LNCaP clone FGC (cell line): ENCODE data around the gene ACBD6.
"Not testable (repeated sequence)": the region's sequence is repeated elsewhere in the genome, so short reads cannot be mapped to it uniquely, and the experiment has no call there.

Experiments used
- DNase-seq: peaks from one replicate; pipeline ENCODE4 v3.0.0-alpha.2; 2011; ENCODE audit warnings: low read depth
- H3K4me3 ChIP-seq: 2 replicates; pipeline ENCODE4 v1.5.1; 2011; ENCODE audit warnings: mild to moderate bottlenecking, low read depth, low read length, control low read depth
- CTCF ChIP-seq: IDR thresholded peaks from 2 replicates; pipeline ENCODE4 v1.5.1; 2012; ENCODE audit warnings: mild to moderate bottlenecking; ENCODE audit not compliant: control insufficient read depth, insufficient read depth; ENCODE audit errors: extremely low read depth

ACBD6 gene

DNA sequence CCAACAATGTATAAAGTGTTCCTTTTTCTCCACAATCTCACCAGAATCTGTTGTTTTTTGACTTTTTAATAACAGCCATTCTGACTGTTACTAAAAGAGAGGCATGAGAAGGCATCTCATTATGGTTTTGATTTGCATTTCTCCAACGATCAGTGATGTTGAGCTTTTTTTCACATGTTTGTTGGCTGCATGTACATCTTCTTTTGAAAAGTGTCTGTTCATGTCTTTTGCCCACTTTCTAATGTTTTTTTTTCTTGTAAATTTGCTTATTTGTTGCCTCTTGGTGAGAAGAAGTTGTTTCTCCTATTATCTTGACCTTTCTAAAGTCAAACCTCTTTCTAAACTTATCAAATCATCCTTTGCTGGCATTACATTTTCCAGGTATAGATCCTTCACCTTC is 80.8 kb downstream of the ACBD6 start:
- no peak for TF ChIP-seq CTCF
- no peak overlapping the region for H3K4me3 ChIP-seq
- no peak for DNase-seq

DNA sequence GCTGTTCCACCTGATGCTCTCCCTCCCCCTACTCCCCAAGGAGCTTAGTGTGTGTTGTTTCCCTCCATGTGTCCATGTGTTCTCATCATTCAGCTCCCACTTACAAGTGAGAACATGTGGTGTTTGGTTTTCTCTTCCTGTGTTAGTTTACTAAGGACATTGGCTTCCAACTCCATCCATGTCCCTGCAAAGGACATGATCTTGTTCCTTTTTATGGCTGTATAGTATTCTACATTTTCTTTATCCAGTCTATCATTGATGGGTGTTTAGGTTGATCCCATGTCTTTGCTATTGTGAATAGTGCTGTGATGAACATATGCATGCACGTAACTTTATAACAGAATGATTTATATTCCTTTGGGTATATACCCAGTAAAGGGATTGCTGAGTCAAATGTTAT is 81.2 kb downstream of the ACBD6 start:
- DNase-seq, H3K4me3 ChIP-seq: not testable (repeated sequence)

DNA sequence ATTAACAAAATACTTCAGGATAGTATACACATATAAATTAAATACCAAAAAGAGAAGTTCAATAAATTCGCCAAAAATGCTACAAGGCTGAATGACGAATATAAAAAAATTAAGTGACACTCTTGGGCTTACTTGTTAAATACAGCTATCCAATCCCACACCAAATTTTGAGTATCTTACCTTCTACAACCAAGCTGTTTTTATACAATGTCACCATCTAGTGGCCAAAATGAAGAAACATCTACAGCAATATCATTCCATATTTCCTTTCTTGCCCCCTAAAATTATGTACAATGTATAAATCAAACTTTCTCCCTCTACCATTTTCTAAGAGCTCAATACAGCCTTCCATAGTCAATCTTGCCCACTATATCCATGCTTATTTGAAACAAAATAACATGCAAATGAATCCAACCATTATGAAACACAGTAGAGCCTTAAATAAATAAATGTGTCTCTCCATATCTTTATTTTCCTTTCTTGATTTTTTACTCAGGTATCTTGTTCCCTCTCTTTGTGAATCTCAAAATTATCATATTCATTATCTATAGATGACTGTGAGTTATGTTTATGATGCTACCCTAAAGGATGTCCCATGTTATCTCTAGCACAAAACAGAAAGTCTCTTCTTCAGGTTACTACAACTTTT is 86.3 kb downstream of the ACBD6 start:
- no peak overlapping the region for H3K4me3 ChIP-seq
- peak; percentile 17 for DNase-seq
- peak; percentile 73 for TF ChIP-seq CTCF

- H3K4me3 ChIP-seq: no peak overlapping the region
- TF ChIP-seq CTCF: no peak
These were observed 87.0 kb downstream of the ACBD6 start for GRCh38 chr1:180415236-180415848.

DNA sequence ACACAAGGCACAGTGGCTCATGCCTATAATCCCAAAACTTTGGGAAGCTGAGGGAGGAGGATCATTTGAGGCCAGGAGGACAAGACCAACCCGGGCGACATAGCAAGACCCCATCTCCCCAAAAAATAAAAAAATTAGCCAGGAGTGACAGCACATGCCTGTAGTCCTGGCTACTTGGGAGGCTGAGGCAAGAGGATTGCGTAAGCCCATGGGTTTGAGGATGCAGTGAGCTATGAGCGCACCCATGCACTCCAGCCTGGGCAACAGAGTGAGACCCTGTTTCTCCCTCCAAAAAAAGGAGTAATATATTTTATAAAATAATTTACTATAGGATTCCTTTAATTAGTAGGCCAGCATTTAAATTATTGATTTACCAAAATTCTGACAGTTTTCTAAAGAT is 89.8 kb downstream of the ACBD6 start:
- no peak for DNase-seq
- TF ChIP-seq CTCF: no peak
- H3K4me3 ChIP-seq: no peak overlapping the region

More at GRCh38 chr1:180415236-180415848, 87.0 kb downstream of the ACBD6 start:
- no peak for DNase-seq

DNA sequence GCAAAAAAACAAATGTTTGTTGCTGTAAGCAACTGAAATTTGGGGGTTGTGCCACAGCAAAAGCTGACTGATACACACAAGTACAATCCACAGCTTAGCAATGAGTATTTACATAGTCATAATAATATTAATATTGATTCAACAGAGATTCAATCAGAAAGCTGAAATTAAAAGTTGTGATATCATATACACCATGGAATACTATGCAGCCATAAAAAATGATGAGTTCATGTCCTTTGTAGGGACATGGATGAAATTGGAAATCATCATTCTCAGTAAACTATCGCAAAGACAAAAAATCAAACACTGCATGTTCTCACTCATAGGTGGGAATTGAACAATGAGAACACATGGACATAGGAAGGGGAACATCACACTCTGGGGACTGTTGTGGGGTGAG is 94.2 kb downstream of the ACBD6 start:
- H3K4me3 ChIP-seq, DNase-seq: not testable (repeated sequence)

DNA sequence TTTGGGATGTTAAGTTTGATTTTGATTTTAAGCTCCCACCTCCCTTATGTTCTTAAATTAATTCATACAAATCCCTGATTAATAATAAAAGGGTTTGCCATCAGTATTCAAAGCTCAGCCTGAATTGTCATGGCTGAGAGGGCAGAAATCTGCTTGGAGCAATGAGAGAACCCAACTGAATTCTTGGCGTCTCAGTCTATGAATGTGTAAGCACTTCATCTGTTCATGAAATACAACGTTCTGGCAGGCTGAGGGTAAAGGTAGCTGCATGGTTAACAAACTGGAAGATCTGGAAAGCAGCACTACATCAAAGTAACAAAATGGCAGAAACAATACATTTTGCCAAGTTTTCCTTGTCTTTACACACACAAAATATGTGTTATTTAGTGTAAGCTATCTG is 95.3 kb downstream of the ACBD6 start:
- H3K4me3 ChIP-seq: no peak overlapping the region
- DNase-seq: no peak
- TF ChIP-seq CTCF: no peak

DNA sequence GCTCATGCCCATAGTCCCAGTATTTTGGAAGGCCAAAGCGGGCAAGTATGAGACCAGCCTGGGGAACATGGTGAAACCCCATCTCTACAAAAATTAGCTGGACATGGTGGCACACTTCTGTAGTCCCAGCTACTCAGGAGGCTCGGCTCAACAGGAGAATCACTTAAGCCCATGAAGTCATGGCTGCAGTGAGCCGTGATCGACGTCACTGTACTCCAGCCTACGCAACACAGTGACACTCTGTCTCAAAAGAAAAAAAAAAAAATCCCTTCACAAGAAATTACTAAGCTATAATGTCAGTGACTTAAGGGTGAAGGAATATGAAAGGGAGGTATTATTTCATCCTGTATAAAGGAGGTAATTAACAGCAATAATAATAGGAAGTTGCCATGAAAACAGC is 99.8 kb downstream of the ACBD6 start:
- DNase-seq: no peak
- no peak overlapping the region for H3K4me3 ChIP-seq
- TF ChIP-seq CTCF: no peak
